Liver (tissue), 9 donors: ENCODE results near the gene FAM181B. TPM values are rescaled to one million over a fixed set of nuclear protein-coding genes. Genes with fewer than 3 reads are reported as not detected.

Source experiments
- DNase-seq: peaks from one replicate; pipeline ENCODE4 v3.0.0-alpha.2; 2017; ENCODE audit warnings: low spot score
- H3K27ac ChIP-seq, 2 donors: one replicate each; pipeline ENCODE4 v1.7.0; 2013; ENCODE audit warnings: inconsistent platforms in 2 of 2, low read length in 2 of 2, control low read depth in 1 of 2, low read depth in 1 of 2, mild to moderate bottlenecking in 1 of 2
- H3K27me3 ChIP-seq, 4 donors: one replicate each; pipeline versions ENCODE4 v1.6.1 to v1.7.0; 2013; ENCODE audit warnings: low read length in 3 of 4, inconsistent platforms in 1 of 4, mild to moderate bottlenecking in 1 of 4, moderate library complexity in 1 of 4; ENCODE audit not compliant: control insufficient read depth in 4 of 4, insufficient read depth in 4 of 4
- H3K36me3 ChIP-seq, 4 donors: one replicate each; pipeline versions ENCODE4 v1.6.1 to v1.7.0; 2013; ENCODE audit warnings: low read length in 3 of 4, mild to moderate bottlenecking in 3 of 4, low read depth in 1 of 4, moderate library complexity in 1 of 4; ENCODE audit not compliant: control insufficient read depth in 4 of 4, insufficient read depth in 3 of 4
- H3K4me1 ChIP-seq, 4 donors: one replicate each; pipeline versions ENCODE4 v1.6.1 to v1.7.0; 2013; ENCODE audit warnings: low read length in 3 of 4, mild to moderate bottlenecking in 3 of 4, moderate library complexity in 1 of 4; ENCODE audit not compliant: control insufficient read depth in 4 of 4, insufficient read depth in 4 of 4
- H3K4me3 ChIP-seq, 3 donors: one replicate each; pipeline versions ENCODE4 v1.6.1 to v1.7.0; 2013; ENCODE audit warnings: low read length in 3 of 3, control low read depth in 1 of 3, low read depth in 1 of 3, mild to moderate bottlenecking in 1 of 3
- H3K9ac ChIP-seq, 2 donors: one replicate each; pipeline ENCODE4 v1.7.0; 2013; ENCODE audit warnings: low read length in 2 of 2, mild to moderate bottlenecking in 2 of 2, moderate library complexity in 2 of 2, control low read depth in 1 of 2, low read depth in 1 of 2
- H3K9me3 ChIP-seq, 4 donors: one replicate each; pipeline versions ENCODE4 v1.6.1 to v1.7.0; 2013; ENCODE audit warnings: low read length in 3 of 4; ENCODE audit not compliant: control insufficient read depth in 4 of 4
- EGR1 ChIP-seq, 2 donors: IDR thresholded peaks; 2 replicates each; pipeline ENCODE4 v1.6.1; 2016 to 2018; ENCODE audit warnings: antibody characterized with exemption in 2 of 2, low read depth in 2 of 2
- FOXA1 ChIP-seq: IDR thresholded peaks from 2 replicates; pipeline ENCODE4 v1.6.1; 2016; ENCODE audit warnings: antibody characterized with exemption
- FOXA2 ChIP-seq: IDR thresholded peaks from 2 replicates; pipeline ENCODE4 v1.6.1; 2016; ENCODE audit warnings: antibody characterized with exemption
- HNF4A ChIP-seq, 2 donors: conservative IDR thresholded peaks; 2 replicates each; pipeline ENCODE4 v1.6.1; 2016; ENCODE audit warnings: antibody characterized with exemption in 2 of 2, mild to moderate bottlenecking in 2 of 2
- HNF4G ChIP-seq: IDR thresholded peaks from 2 replicates; pipeline ENCODE4 v1.6.1; 2016; ENCODE audit warnings: antibody characterized with exemption
- RAD21 ChIP-seq, 2 donors: IDR thresholded peaks; 2 replicates each; pipeline ENCODE4 v1.6.1; 2016; ENCODE audit warnings: antibody characterized with exemption in 2 of 2, mild to moderate bottlenecking in 2 of 2
- REST ChIP-seq: IDR thresholded peaks from 2 replicates; pipeline ENCODE4 v1.6.1; 2016; ENCODE audit warnings: antibody characterized with exemption, mild to moderate bottlenecking
- RXRA ChIP-seq, 2 donors: IDR thresholded peaks; 2 replicates each; pipeline ENCODE4 v1.6.1; 2017 to 2018; ENCODE audit warnings: antibody characterized with exemption in 2 of 2, mild to moderate bottlenecking in 1 of 2
- TAF1 ChIP-seq: conservative IDR thresholded peaks from 2 replicates; pipeline ENCODE4 v1.6.1; 2016; ENCODE audit warnings: antibody characterized with exemption, mild to moderate bottlenecking
- YY1 ChIP-seq: IDR thresholded peaks from 2 replicates; pipeline ENCODE4 v1.6.1; 2016; ENCODE audit warnings: antibody characterized with exemption, mild to moderate bottlenecking
- WGBS: extraction: QIAGEN DNeasy Blood & Tissue Kit; methylation state at CpG from one replicate; pipeline ENCODE4 v1.1.7; 2013; 5-methylcytosine and 5-hydroxymethylcytosine counted together
- polyA plus RNA-seq, 2 donors: library from polyadenylated mRNA; stranded (reverse) in 1 of 2; unstranded in 1 of 2; fragments of 200-250 nt in 1 of 2; fragments of >200 nt in 1 of 2; fragmentation: Nextera tagmentation in 1 of 2; extraction: Ambion mirVana in 1 of 2; gene quantifications; one replicate each; pipeline versions ENCODE4 v1.2.1 to v1.2.3, GENCODE V29; 2013 to 2015
- total RNA-seq, 2 donors: library from RNA; depleted of rRNA; stranded (reverse); fragments of >200 nt; gene quantifications; one replicate each; pipeline ENCODE4 v1.2.3, GENCODE V29; 2014
- TF ChIP-seq, protein P1 (sequence below): IDR thresholded peaks from 2 replicates; pipeline ENCODE4 v1.6.1; 2016; ENCODE audit warnings: antibody characterized with exemption
- donor health status: healthy.
- donor health status: healthy.
- donor health status: healthy.
- donor health status: healthy.
- donor health status: healthy.

Gene FAM181B
- total and polyA plus RNA-seq, 4 donors: under 0.01 to 0.03 TPM; not detected in 2

- Histone ChIP-seq H3K4me3 (no peak overlapping the region), H3K9me3 (no peaks in the 10 kb centered on the region), H3K27me3 (peaks cover 0 to 8% (median 0%) of the 10 kb centered on the region in 4 donors), H3K4me1 (no peaks in the 10 kb centered on the region), H3K36me3 (no peaks in the 10 kb centered on the region), H3K9ac (no peak overlapping the region), H3K27ac (no peak overlapping the region)
- WGBS: 65% methylated on average over 1 of the region's 1 CpG
- no peak for DNase-seq
- TF ChIP-seq RXRA (IDR thresholded peaks at IDR 0.05) (no peak), TAF1 (no peak), REST (no peak)
These were observed 20.3 kb upstream of the FAM181B start for GRCh38 chr11:82753921-82754320.

- Histone ChIP-seq H3K9ac (no peak overlapping the region), H3K4me3 (no peak overlapping the region), H3K36me3 (no peaks in the 10 kb centered on the region), H3K9me3 (no peaks in the 10 kb centered on the region), H3K4me1 (no peaks in the 10 kb centered on the region), H3K27me3 (peaks cover 0 to 4% (median 0%) of the 10 kb centered on the region in 4 donors), H3K27ac (no peak overlapping the region)
- no peak for TF ChIP-seq YY1
- TF ChIP-seq EGR1 (IDR thresholded peaks at IDR 0.05; ENCODE audit: low read depth in 2 of 2): no peak
- no peak for TF ChIP-seq HNF4A (conservative IDR thresholded peaks at IDR 0.05)
- TF ChIP-seq, protein P1, sequence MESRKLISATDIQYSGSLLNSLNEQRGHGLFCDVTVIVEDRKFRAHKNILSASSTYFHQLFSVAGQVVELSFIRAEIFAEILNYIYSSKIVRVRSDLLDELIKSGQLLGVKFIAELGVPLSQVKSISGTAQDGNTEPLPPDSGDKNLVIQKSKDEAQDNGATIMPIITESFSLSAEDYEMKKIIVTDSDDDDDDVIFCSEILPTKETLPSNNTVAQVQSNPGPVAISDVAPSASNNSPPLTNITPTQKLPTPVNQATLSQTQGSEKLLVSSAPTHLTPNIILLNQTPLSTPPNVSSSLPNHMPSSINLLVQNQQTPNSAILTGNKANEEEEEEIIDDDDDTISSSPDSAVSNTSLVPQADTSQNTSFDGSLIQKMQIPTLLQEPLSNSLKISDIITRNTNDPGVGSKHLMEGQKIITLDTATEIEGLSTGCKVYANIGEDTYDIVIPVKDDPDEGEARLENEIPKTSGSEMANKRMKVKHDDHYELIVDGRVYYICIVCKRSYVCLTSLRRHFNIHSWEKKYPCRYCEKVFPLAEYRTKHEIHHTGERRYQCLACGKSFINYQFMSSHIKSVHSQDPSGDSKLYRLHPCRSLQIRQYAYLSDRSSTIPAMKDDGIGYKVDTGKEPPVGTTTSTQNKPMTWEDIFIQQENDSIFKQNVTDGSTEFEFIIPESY: no peak
- DNase-seq: no peak
These were observed 19.1 kb upstream of the FAM181B start for GRCh38 chr11:82752801-82753200.

DNA sequence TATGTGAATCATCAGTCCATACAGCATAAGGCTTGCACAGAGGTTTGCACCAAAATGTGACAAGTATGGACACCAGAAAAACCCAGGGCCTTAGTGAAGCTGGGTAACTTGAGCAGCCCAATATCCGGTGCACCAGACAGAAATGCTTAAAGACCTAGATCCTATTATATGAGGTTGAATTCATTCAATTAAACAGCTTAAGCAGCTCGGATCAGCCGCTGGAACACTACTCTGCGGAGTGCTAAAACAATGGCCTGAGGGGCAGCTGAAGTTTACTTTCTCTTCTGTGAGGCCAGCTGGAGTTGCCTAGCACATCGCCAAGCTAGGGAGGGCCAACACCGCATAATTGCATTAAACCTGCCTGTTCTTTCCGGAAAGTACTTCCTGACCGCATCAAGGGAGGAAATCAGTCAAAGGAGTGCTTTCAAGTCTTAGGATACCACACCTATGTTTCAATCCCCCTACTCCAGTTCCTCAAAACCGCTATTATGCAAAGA, 17.0 kb upstream of the FAM181B start:
- no peak for DNase-seq
- Histone ChIP-seq H3K9me3 (no peaks in the 10 kb centered on the region), H3K27me3 (peaks cover 0 to 4% (median 0%) of the 10 kb centered on the region in 4 donors), H3K4me1 (no peaks in the 10 kb centered on the region), H3K4me3 (no peak overlapping the region), H3K9ac (no peak overlapping the region), H3K27ac (no peak overlapping the region), H3K36me3 (no peaks in the 10 kb centered on the region)
- 49% methylated on average over 9 of the region's 9 CpGs for WGBS
- TF ChIP-seq HNF4G: no peak
- TF ChIP-seq FOXA1: no peak
- TF ChIP-seq TAF1: no peak
- TF ChIP-seq FOXA2: no peak
- TF ChIP-seq RAD21 (IDR thresholded peaks at IDR 0.05): no peak
- TF ChIP-seq, protein P1: no peak
